ENCODE measurements around the gene GABRB1.

GRCh38 chr4:47221721-47222120, 190.4 kb downstream of the GABRB1 start:
- TF ChIP-seq, protein P1, sequence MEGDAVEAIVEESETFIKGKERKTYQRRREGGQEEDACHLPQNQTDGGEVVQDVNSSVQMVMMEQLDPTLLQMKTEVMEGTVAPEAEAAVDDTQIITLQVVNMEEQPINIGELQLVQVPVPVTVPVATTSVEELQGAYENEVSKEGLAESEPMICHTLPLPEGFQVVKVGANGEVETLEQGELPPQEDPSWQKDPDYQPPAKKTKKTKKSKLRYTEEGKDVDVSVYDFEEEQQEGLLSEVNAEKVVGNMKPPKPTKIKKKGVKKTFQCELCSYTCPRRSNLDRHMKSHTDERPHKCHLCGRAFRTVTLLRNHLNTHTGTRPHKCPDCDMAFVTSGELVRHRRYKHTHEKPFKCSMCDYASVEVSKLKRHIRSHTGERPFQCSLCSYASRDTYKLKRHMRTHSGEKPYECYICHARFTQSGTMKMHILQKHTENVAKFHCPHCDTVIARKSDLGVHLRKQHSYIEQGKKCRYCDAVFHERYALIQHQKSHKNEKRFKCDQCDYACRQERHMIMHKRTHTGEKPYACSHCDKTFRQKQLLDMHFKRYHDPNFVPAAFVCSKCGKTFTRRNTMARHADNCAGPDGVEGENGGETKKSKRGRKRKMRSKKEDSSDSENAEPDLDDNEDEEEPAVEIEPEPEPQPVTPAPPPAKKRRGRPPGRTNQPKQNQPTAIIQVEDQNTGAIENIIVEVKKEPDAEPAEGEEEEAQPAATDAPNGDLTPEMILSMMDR (IDR thresholded peaks at IDR 0.05) = no peak
- TF ChIP-seq POLR2A (IDR thresholded peaks at IDR 0.05) = no peak

Measured in right lobe of liver (tissue), 4 donors.